ENCODE measurements around the gene CPN2.

The CPN2 gene

GRCh38 chr3:194379651-194380050 is 28.5 kb upstream of the CPN2 start:
- no peak for DNase-seq

GRCh38 chr3:194379231-194379630 is 28.1 kb upstream of the CPN2 start:
- DNase-seq = no peak

- DNase-seq = no peak
Observed at GRCh38 chr3:194377708-194378107, 26.6 kb upstream of the CPN2 start.

- DNase-seq = no peak
Observed at GRCh38 chr3:194376241-194376560, 25.1 kb upstream of the CPN2 start.

- no peak for DNase-seq
Observed at GRCh38 chr3:194375473-194376240, 24.5 kb upstream of the CPN2 start.

GRCh38 chr3:194374935-194375334 is 23.8 kb upstream of the CPN2 start:
- DNase-seq = no peak

GRCh38 chr3:194373899-194374298 is 22.8 kb upstream of the CPN2 start:
- no peak for DNase-seq

- no peak for DNase-seq
Observed at GRCh38 chr3:194373028-194373427, 21.9 kb upstream of the CPN2 start.

- DNase-seq = no peak
Observed at GRCh38 chr3:194370753-194371152, 19.6 kb upstream of the CPN2 start.

- no peak for DNase-seq
Observed at GRCh38 chr3:194369522-194370279, 18.6 kb upstream of the CPN2 start, which contains the start of gene LRRC15. TSS of gene LRRC15 (minus strand) at chr3:194369743. CDS start at chr3:194361043, 8,700 bp downstream.

GRCh38 chr3:194368918-194369317 is 17.8 kb upstream of the CPN2 start:
- DNase-seq = no peak

- no peak for DNase-seq
Observed at GRCh38 chr3:194367992-194368841, 17.1 kb upstream of the CPN2 start.

- DNase-seq = no peak
Observed at GRCh38 chr3:194365978-194366490, 14.9 kb upstream of the CPN2 start.

GRCh38 chr3:194365526-194365925 is 14.4 kb upstream of the CPN2 start:
- no peak for DNase-seq

GRCh38 chr3:194364652-194365434 is 13.7 kb upstream of the CPN2 start:
- no peak for DNase-seq

- DNase-seq = no peak
Observed at GRCh38 chr3:194364314-194364651, 13.2 kb upstream of the CPN2 start.

- DNase-seq = no peak
Observed at GRCh38 chr3:194360568-194360967, 9.4 kb upstream of the CPN2 start.

- no peak for DNase-seq
Observed at GRCh38 chr3:194357681-194358080, 6.6 kb upstream of the CPN2 start.

GRCh38 chr3:194355379-194355778 is 4.3 kb upstream of the CPN2 start:
- DNase-seq = no peak

GRCh38 chr3:194354315-194354714 is 3.2 kb upstream of the CPN2 start:
- DNase-seq = no peak

GRCh38 chr3:194352667-194353246 is 1.6 kb upstream of the CPN2 start:
- no peak for DNase-seq

- DNase-seq = no peak
Observed at GRCh38 chr3:194351952-194352536, 916 bp upstream of the CPN2 start.

All from activated CD4-positive, alpha-beta T cell treated with anti-CD3 and anti-CD28 coated beads, Interleukin-2, Interleukin-6, amounts not matched to agents 100 ng/mL and 50 ng/mL, durations not matched to agents 16 hours and 8 hours (primary cell).